HEK293 (cell line): ENCODE measurements around the gene SLC35F5.

Source experiments
- CTCF ChIA-PET: fragments of 350-600 bp; formaldehyde crosslinking; extraction: SDS; loops from one replicate; lab custom pipeline; 2021; ENCODE audit warnings: antibody characterized with exemption; lab: Yijun Ruan, JAX
- POLR2A ChIA-PET: fragments of 300-600 bp; formaldehyde crosslinking; extraction: SDS; loops from one replicate; lab custom pipeline; 2020; ENCODE audit warnings: antibody characterized with exemption, inconsistent platforms; lab: Yijun Ruan, JAX
- H3K27ac ChIP-seq: fragments of 200-500 bp; sonication (Bioruptor generic); 2 replicates; pipeline ENCODE4 v1.5.1; 2014; ENCODE audit warnings: low read depth, low read length, control low read depth, inconsistent platforms; ENCODE audit errors: extremely low read depth
- H3K36me3 ChIP-seq, 2 experiments: fragments of 200-500 bp in 1 of 2; sonication (Bioruptor generic) in 1 of 2; 1 replicate in 1 of 2; 2 replicates in 1 of 2; pipeline ENCODE4 v1.5.1; 2014 to 2017; ENCODE audit warnings: inconsistent platforms in 2 of 2, low read length in 2 of 2; ENCODE audit not compliant: control insufficient read depth in 2 of 2, insufficient read depth in 1 of 2
- H3K4me1 ChIP-seq: fragments of 200-500 bp; sonication (Bioruptor generic); 2 replicates; pipeline ENCODE4 v1.5.1; 2014; ENCODE audit warnings: mild to moderate bottlenecking, low read length, inconsistent platforms; ENCODE audit not compliant: control insufficient read depth, insufficient read depth
- H3K4me3 ChIP-seq: 2 replicates; pipeline ENCODE4 v1.5.1; 2011; ENCODE audit warnings: low read depth, mild to moderate bottlenecking, control low read depth, low read length, moderate library complexity
- H3K9me3 ChIP-seq: fragments of 200-500 bp; sonication (Bioruptor generic); 2 replicates; pipeline ENCODE4 v1.5.1; 2014; ENCODE audit warnings: low read depth, low read length, inconsistent platforms; ENCODE audit not compliant: control insufficient read depth, insufficient read depth
- HIC1 ChIP-seq: fragments of 450-650 bp; formaldehyde crosslinking; IDR thresholded peaks from 2 replicates; pipeline ENCODE4 v1.5.1; 2016; ENCODE audit warnings: missing biosample characterization, missing genetic modification characterization
- SP2 ChIP-seq: fragments of 450-650 bp; formaldehyde crosslinking; IDR thresholded peaks from 2 replicates; pipeline ENCODE4 v1.5.1; 2016; ENCODE audit warnings: missing biosample characterization, missing genetic modification characterization
- YY1 ChIP-seq: fragments of 450-650 bp; formaldehyde crosslinking; IDR thresholded peaks from 2 replicates; pipeline ENCODE4 v1.5.1; 2018; ENCODE audit warnings: missing biosample characterization, missing genetic modification characterization
- ZBTB17 ChIP-seq: fragments of 450-650 bp; formaldehyde crosslinking; IDR thresholded peaks from 2 replicates; pipeline ENCODE4 v1.5.1; 2016; ENCODE audit warnings: missing biosample characterization, missing genetic modification characterization
- ZBTB6 ChIP-seq: fragments of 450-650 bp; formaldehyde crosslinking; IDR thresholded peaks from 2 replicates; pipeline ENCODE4 v1.5.1; 2017; ENCODE audit warnings: missing biosample characterization, missing genetic modification characterization
- ZBTB7A ChIP-seq: fragments of 450-650 bp; formaldehyde crosslinking; IDR thresholded peaks from 2 replicates; pipeline ENCODE4 v1.5.1; 2016; ENCODE audit warnings: low read depth, missing biosample characterization, missing genetic modification characterization
- ZFP3 ChIP-seq: fragments of 450-650 bp; formaldehyde crosslinking; IDR thresholded peaks from 2 replicates; pipeline ENCODE4 v1.5.1; 2016; ENCODE audit warnings: low read depth, missing biosample characterization, missing genetic modification characterization
- ZNF132 ChIP-seq: fragments of 450-650 bp; formaldehyde crosslinking; IDR thresholded peaks from 2 replicates; pipeline ENCODE4 v1.5.1; 2017; ENCODE audit warnings: missing biosample characterization, missing genetic modification characterization, borderline replicate concordance
- ZNF19 ChIP-seq: fragments of 450-650 bp; formaldehyde crosslinking; IDR thresholded peaks from 2 replicates; pipeline ENCODE4; 2016; ENCODE audit warnings: missing biosample characterization, missing genetic modification characterization, low read depth
- ZNF2 ChIP-seq: fragments of 450-650 bp; formaldehyde crosslinking; IDR thresholded peaks from 2 replicates; pipeline ENCODE4 v1.5.1; 2016; ENCODE audit warnings: missing biosample characterization, missing genetic modification characterization
- ZNF350 ChIP-seq: fragments of 450-650 bp; formaldehyde crosslinking; IDR thresholded peaks from 2 replicates; pipeline ENCODE4 v1.5.0; 2017; ENCODE audit warnings: missing biosample characterization, mild to moderate bottlenecking, missing genetic modification characterization
- ZNF398 ChIP-seq: fragments of 450-650 bp; formaldehyde crosslinking; IDR thresholded peaks from 2 replicates; pipeline ENCODE4 v1.5.1; 2017; ENCODE audit warnings: missing biosample characterization, missing genetic modification characterization
- ZNF416 ChIP-seq: fragments of 450-650 bp; formaldehyde crosslinking; IDR thresholded peaks from 2 replicates; pipeline ENCODE4 v1.5.1; 2016; ENCODE audit warnings: missing biosample characterization, missing genetic modification characterization
- ZNF423 ChIP-seq: fragments of 450-650 bp; formaldehyde crosslinking; IDR thresholded peaks from 2 replicates; pipeline ENCODE4 v1.5.1; 2016; ENCODE audit warnings: missing biosample characterization, missing genetic modification characterization
- ZNF48 ChIP-seq: fragments of 450-650 bp; formaldehyde crosslinking; IDR thresholded peaks from 2 replicates; pipeline ENCODE4 v1.5.1; 2016; ENCODE audit warnings: missing biosample characterization, missing genetic modification characterization
- ZNF488 ChIP-seq: fragments of 450-650 bp; formaldehyde crosslinking; IDR thresholded peaks from 2 replicates; pipeline ENCODE4 v1.5.1; 2016; ENCODE audit warnings: missing biosample characterization, missing genetic modification characterization
- ZNF501 ChIP-seq: fragments of 450-650 bp; formaldehyde crosslinking; IDR thresholded peaks from 2 replicates; pipeline ENCODE4 v1.5.1; 2016; ENCODE audit warnings: missing biosample characterization, missing genetic modification characterization
- ZNF521 ChIP-seq: fragments of 450-650 bp; formaldehyde crosslinking; IDR thresholded peaks from 2 replicates; pipeline ENCODE4 v1.5.1; 2017; ENCODE audit warnings: missing biosample characterization, mild to moderate bottlenecking, missing genetic modification characterization
- ZNF549 ChIP-seq: fragments of 450-650 bp; IDR thresholded peaks from 2 replicates; pipeline ENCODE4 v1.5.1; 2018; ENCODE audit warnings: missing biosample characterization, missing genetic modification characterization, mild to moderate bottlenecking, inconsistent platforms, moderate library complexity
- ZNF645 ChIP-seq: fragments of 450-650 bp; formaldehyde crosslinking; IDR thresholded peaks from 2 replicates; pipeline ENCODE4; 2016; ENCODE audit warnings: missing biosample characterization, missing genetic modification characterization
- ZNF677 ChIP-seq: fragments of 450-650 bp; IDR thresholded peaks from 2 replicates; pipeline ENCODE4 v1.5.0; 2018; ENCODE audit warnings: missing biosample characterization, mild to moderate bottlenecking, missing genetic modification characterization, moderate library complexity
- ZNF701 ChIP-seq: fragments of 450-650 bp; formaldehyde crosslinking; IDR thresholded peaks from 2 replicates; pipeline ENCODE4 v1.5.1; 2016; ENCODE audit warnings: missing biosample characterization, missing genetic modification characterization
- ZSCAN30 ChIP-seq: fragments of 450-650 bp; IDR thresholded peaks from 2 replicates; pipeline ENCODE4 v1.5.1; 2018; ENCODE audit warnings: missing biosample characterization, mild to moderate bottlenecking, missing genetic modification characterization, moderate library complexity

SLC35F5 gene

GRCh38 chr2:113711851-113712250 lies 44.6 kb downstream of the SLC35F5 start (continued):
- TF ChIP-seq YY1 (no peak), ZNF416 (tag by site-specific recombination) (no peak)

- Histone ChIP-seq H3K9me3 (no peaks in the 10 kb centered on the region), H3K27ac (no peak overlapping the region), H3K36me3 (peaks cover 3 to 16% of the 10 kb centered on the region in 2 experiments), H3K4me3 (no peak overlapping the region), H3K4me1 (0 out of 2 replicates have a peak, but pooled peaks cover 2% of the 10 kb centered on the region)
- ChIA-PET CTCF (interaction anchor here (0.7 to 1.0 kb wide), 2 partner anchors 105 to 935 kb away, joined by 3 to 6 read pairs; no protein-coding TSS in a partner anchor), POLR2A (no interaction called here)
- no peak for TF ChIP-seq ZNF19 (tag by site-specific recombination)
- TF ChIP-seq ZNF701 (tag by site-specific recombination) = no peak
- no peak for TF ChIP-seq ZNF398
Observed at GRCh38 chr2:113709022-113709421, 47.4 kb downstream of the SLC35F5 start.

GRCh38 chr2:113707106-113707505 lies 49.3 kb downstream of the SLC35F5 start:
- Histone ChIP-seq H3K4me1 (0 out of 2 replicates have a peak, but pooled peaks cover 2% of the 10 kb centered on the region), H3K4me3 (no peak overlapping the region), H3K36me3 (peaks cover 0 to 7% of the 10 kb centered on the region in 2 experiments; a peak in 2 of 3 replicates), H3K9me3 (no peaks in the 10 kb centered on the region)
- CTCF ChIA-PET = interaction anchor here (0.7 to 1.0 kb wide), 2 partner anchors 14 to 28 kb away, joined by 3 to 4 read pairs; no protein-coding TSS in a partner anchor
- TF ChIP-seq ZNF501 (tag by site-specific recombination) (no peak), ZNF677 (no peak), ZFP3 (tag by site-specific recombination) (no peak), HIC1 (tag by site-specific recombination) (no peak), ZBTB6 (tag by site-specific recombination) (no peak)
- TF ChIP-seq, all 188 proteins: peak for 0
- POLR2A ChIA-PET = no interaction called here
- no peak overlapping the region for H3K27ac ChIP-seq

GRCh38 chr2:113705982-113706523 lies 50.4 kb downstream of the SLC35F5 start:
- Histone ChIP-seq H3K36me3 (peaks cover 0 to 4% of the 10 kb centered on the region in 2 experiments; a peak in 2 of 3 replicates), H3K4me3 (no peak overlapping the region), H3K4me1 (0 out of 2 replicates have a peak, but pooled peaks cover 2% of the 10 kb centered on the region), H3K9me3 (no peaks in the 10 kb centered on the region), H3K27ac (no peak overlapping the region)
- CTCF ChIA-PET = interaction anchor here (0.6 to 1.0 kb wide), 2 partner anchors 15 to 838 kb away, joined by 3 to 4 read pairs; no protein-coding TSS in a partner anchor
- POLR2A ChIA-PET = no interaction called here
- no peak for TF ChIP-seq ZNF488
- TF ChIP-seq SP2 (tag by site-specific recombination) = no peak
- no peak for TF ChIP-seq ZSCAN30
- TF ChIP-seq ZBTB17 (tag by site-specific recombination) = no peak
- TF ChIP-seq ZNF2 (tag by site-specific recombination) = no peak
- no peak for TF ChIP-seq ZNF521 (tag by site-specific recombination)
- no peak for TF ChIP-seq ZNF48 (tag by site-specific recombination)
- no peak for TF ChIP-seq ZNF132 (tag by site-specific recombination)
- TF ChIP-seq ZBTB7A (tag by site-specific recombination) = no peak
- no peak for TF ChIP-seq ZNF645 (tag by site-specific recombination)
- TF ChIP-seq ZNF423 (tag by site-specific recombination) = no peak
- TF ChIP-seq ZNF350 (tag by site-specific recombination) = no peak
- no peak for TF ChIP-seq ZNF677
- no peak for TF ChIP-seq ZNF549 (tag by site-specific recombination)
- no peak for TF ChIP-seq ZNF501 (tag by site-specific recombination)
